Cardiac muscle cell (in vitro differentiated cells and primary cell): ENCODE measurements around the gene FAM89B. TPM values are rescaled to one million over a fixed set of nuclear protein-coding genes. Genes with fewer than 3 reads are reported as not detected.

Experiments
- DNase-seq, 2 donors: peaks; one replicate each; pipeline versions ENCODE4 v3.0.0 to v3.0.0-alpha.2; 2010 to 2017; ENCODE audit warnings: low read depth in 1 of 2, low spot score in 1 of 2
- H3K27ac ChIP-seq: fragments of 200-600 bp; sonication (generic); 2 replicates; pipeline ENCODE4 v1.5.1; 2016
- H3K27me3 ChIP-seq: fragments of 200-600 bp; sonication (generic); 2 replicates; pipeline ENCODE4 v1.6.0; 2016; ENCODE audit warnings: control low read depth
- H3K36me3 ChIP-seq: fragments of 200-600 bp; sonication (generic); 2 replicates; pipeline ENCODE4 v1.5.1; 2016; ENCODE audit warnings: control low read depth
- H3K4me1 ChIP-seq: fragments of 200-600 bp; sonication (generic); 2 replicates; pipeline ENCODE4 v1.8.1; 2017; ENCODE audit warnings: low read depth, mild to moderate bottlenecking, mixed run types
- H3K4me3 ChIP-seq: fragments of 200-600 bp; sonication (generic); 2 replicates; pipeline ENCODE4 v1.5.1; 2016; ENCODE audit warnings: mild to moderate bottlenecking
- H3K9me3 ChIP-seq: fragments of 200-600 bp; sonication (generic); 2 replicates; pipeline ENCODE4 v1.5.1; 2017; ENCODE audit warnings: low read depth, mild to moderate bottlenecking, control low read depth
- CTCF ChIP-seq: IDR thresholded peaks from 2 replicates; pipeline ENCODE4 v1.5.1; 2012; ENCODE audit warnings: low read depth, mild to moderate bottlenecking, low read length
- polyA plus RNA-seq: library from polyadenylated mRNA; unstranded; fragments of >200 nt; fragmentation: Nextera tagmentation; extraction: Ambion mirVana; gene quantifications from 2 replicates; pipeline ENCODE4 v1.2.1, GENCODE V29; 2016
- total RNA-seq: library from RNA; depleted of rRNA; stranded (reverse); fragments of >200 nt; gene quantifications from 2 replicates; pipeline ENCODE4 v1.2.3, GENCODE V29; 2016

FAM89B gene
- total and polyA plus RNA-seq, 2 experiments from 2014 or later, result 42.9 to 132 TPM

- H3K27ac ChIP-seq, result peak overlapping the region; percentile 98
- H3K27me3 ChIP-seq, result no peaks in the 10 kb centered on the region
- peaks cover 16% of the 10 kb centered on the region for H3K36me3 ChIP-seq
- peak overlapping the region; percentile 99 for H3K4me3 ChIP-seq
- DNase-seq, result no peak
- H3K9me3 ChIP-seq, result no peaks in the 10 kb centered on the region
- peaks cover 31% of the 10 kb centered on the region for H3K4me1 ChIP-seq
- no peak for TF ChIP-seq CTCF
Observed at GRCh38 chr11:65525546-65526480, 46.5 kb upstream of the FAM89B start.

- Histone ChIP-seq H3K27me3 (no peaks in the 10 kb centered on the region), H3K27ac (no peak overlapping the region), H3K9me3 (no peaks in the 10 kb centered on the region), H3K4me3 (no peak overlapping the region), H3K4me1 (peaks cover 28% of the 10 kb centered on the region), H3K36me3 (peaks cover 26% of the 10 kb centered on the region)
- no peak for DNase-seq
- no peak for TF ChIP-seq CTCF
Observed at GRCh38 chr11:65526744-65527143, 45.6 kb upstream of the FAM89B start.

GRCh38 chr11:65528819-65529350 is 43.5 kb upstream of the FAM89B start:
- Histone ChIP-seq H3K9me3 (no peaks in the 10 kb centered on the region), H3K4me3 (no peak overlapping the region), H3K27ac (peak overlapping the region; percentile 23), H3K27me3 (no peaks in the 10 kb centered on the region), H3K4me1 (peaks cover 8% of the 10 kb centered on the region), H3K36me3 (peaks cover 35% of the 10 kb centered on the region)
- no peak for TF ChIP-seq CTCF
- DNase-seq, result no peak

- Histone ChIP-seq H3K27me3 (no peaks in the 10 kb centered on the region), H3K36me3 (peaks cover 35% of the 10 kb centered on the region), H3K9me3 (no peaks in the 10 kb centered on the region), H3K4me3 (no peak overlapping the region), H3K4me1 (peaks cover under 1% of the 10 kb centered on the region), H3K27ac (no peak overlapping the region)
- TF ChIP-seq CTCF, result no peak
- DNase-seq, result no peak
Observed at GRCh38 chr11:65529475-65530156, 42.7 kb upstream of the FAM89B start.

GRCh38 chr11:65530157-65530496 is 42.2 kb upstream of the FAM89B start:
- no peaks in the 10 kb centered on the region for H3K9me3 ChIP-seq
- H3K4me1 ChIP-seq, result no peaks in the 10 kb centered on the region
- peaks cover 35% of the 10 kb centered on the region for H3K36me3 ChIP-seq
- no peak overlapping the region for H3K4me3 ChIP-seq
- no peaks in the 10 kb centered on the region for H3K27me3 ChIP-seq
- no peak overlapping the region for H3K27ac ChIP-seq
- DNase-seq, result no peak
- TF ChIP-seq CTCF, result peak; percentile 22
